Measurements from ENCODE around the gene TBC1D5.

The TBC1D5 gene

GRCh38 chr3:17355591-17355990 is 386.8 kb downstream of the TBC1D5 start:
- no peak for TF ChIP-seq CTCF (IDR thresholded peaks at IDR 0.05)

GRCh38 chr3:17354341-17354740 is 388.1 kb downstream of the TBC1D5 start:
- TF ChIP-seq CTCF (IDR thresholded peaks at IDR 0.05), result no peak

- TF ChIP-seq CTCF (IDR thresholded peaks at IDR 0.05), result no peak
Measured at GRCh38 chr3:17352620-17353019, 389.8 kb downstream of the TBC1D5 start.

- no peak for TF ChIP-seq CTCF (IDR thresholded peaks at IDR 0.05)
Measured at GRCh38 chr3:17349093-17349492, 393.3 kb downstream of the TBC1D5 start.

- TF ChIP-seq CTCF (IDR thresholded peaks at IDR 0.05), result no peak
Measured at GRCh38 chr3:17342119-17342518, 400.3 kb downstream of the TBC1D5 start.

- no peak for TF ChIP-seq CTCF (IDR thresholded peaks at IDR 0.05)
Measured at GRCh38 chr3:17340693-17341092, 401.7 kb downstream of the TBC1D5 start.

- no peak for TF ChIP-seq CTCF (IDR thresholded peaks at IDR 0.05)
Measured at GRCh38 chr3:17340261-17340660, 402.2 kb downstream of the TBC1D5 start.

GRCh38 chr3:17339132-17339575 is 403.3 kb downstream of the TBC1D5 start:
- no peak for TF ChIP-seq CTCF (IDR thresholded peaks at IDR 0.05)

Measured in LNCAP (cell line).